ENCODE measurements around the gene IL9R.

- TF ChIP-seq, protein P1, sequence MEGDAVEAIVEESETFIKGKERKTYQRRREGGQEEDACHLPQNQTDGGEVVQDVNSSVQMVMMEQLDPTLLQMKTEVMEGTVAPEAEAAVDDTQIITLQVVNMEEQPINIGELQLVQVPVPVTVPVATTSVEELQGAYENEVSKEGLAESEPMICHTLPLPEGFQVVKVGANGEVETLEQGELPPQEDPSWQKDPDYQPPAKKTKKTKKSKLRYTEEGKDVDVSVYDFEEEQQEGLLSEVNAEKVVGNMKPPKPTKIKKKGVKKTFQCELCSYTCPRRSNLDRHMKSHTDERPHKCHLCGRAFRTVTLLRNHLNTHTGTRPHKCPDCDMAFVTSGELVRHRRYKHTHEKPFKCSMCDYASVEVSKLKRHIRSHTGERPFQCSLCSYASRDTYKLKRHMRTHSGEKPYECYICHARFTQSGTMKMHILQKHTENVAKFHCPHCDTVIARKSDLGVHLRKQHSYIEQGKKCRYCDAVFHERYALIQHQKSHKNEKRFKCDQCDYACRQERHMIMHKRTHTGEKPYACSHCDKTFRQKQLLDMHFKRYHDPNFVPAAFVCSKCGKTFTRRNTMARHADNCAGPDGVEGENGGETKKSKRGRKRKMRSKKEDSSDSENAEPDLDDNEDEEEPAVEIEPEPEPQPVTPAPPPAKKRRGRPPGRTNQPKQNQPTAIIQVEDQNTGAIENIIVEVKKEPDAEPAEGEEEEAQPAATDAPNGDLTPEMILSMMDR (IDR thresholded peaks at IDR 0.05 in 8 of 11, conservative IDR thresholded peaks at IDR 0.05 in 3 of 11), result no peak
- TF ChIP-seq POLR2A (IDR thresholded peaks at IDR 0.05), result no peak
- TF ChIP-seq POLR2AphosphoS5 (IDR thresholded peaks at IDR 0.05), result no peak
These were observed 7.2 kb downstream of the IL9R start for GRCh38 chrX:156004740-156005139.
